Caco-2 (cell line): Measurements from ENCODE around the gene SCD5. TPM values are rescaled to one million over a fixed set of nuclear protein-coding genes. Genes with fewer than 3 reads are reported as not detected.

Source experiments
- Bru-seq: library from RNA; stranded (reverse); fragments of 400-500 nt; gene quantifications from one replicate; lab custom pipeline; 2021; lab: Mats Ljungman, UMichigan
- BruChase-seq, 2 experiments: library from RNA; stranded (reverse); fragments of 400-500 nt; gene quantifications; one replicate each; lab custom pipeline; 2021; lab: Mats Ljungman, UMichigan
- BruUV-seq: library from RNA; stranded (reverse); fragments of 400-500 nt; replicated peaks from 2 replicates; lab custom pipeline; 2021; lab: Mats Ljungman, UMichigan
- CTCF ChIA-PET: fragments of 300-600 bp; sonication (Branson Sonifier 250); formaldehyde crosslinking; loops from one replicate; lab custom pipeline; 2022; ENCODE audit warnings: antibody characterized with exemption; lab: Charles Lee
- POLR2A ChIA-PET: fragments of 300-600 bp; sonication (Branson Sonifier 250); formaldehyde crosslinking; loops from one replicate; lab custom pipeline; 2022; ENCODE audit warnings: antibody characterized with exemption; lab: Charles Lee
- DNase-seq, 2 experiments: peaks; one replicate each; pipeline versions ENCODE4 v3.0.0 to v3.0.0-alpha.2; 2020 to 2022
- H3K27me3 ChIP-seq: replicated peaks from 2 replicates; pipeline ENCODE4 v1.6.0; 2011; ENCODE audit warnings: low read length; ENCODE audit not compliant: control insufficient read depth, insufficient read depth
- H3K36me3 ChIP-seq: 2 replicates; pipeline ENCODE4 v1.5.1; 2011; ENCODE audit warnings: low read length; ENCODE audit not compliant: control insufficient read depth, insufficient read depth
- H3K4me1 ChIP-seq: fragments of 250-450 bp; sonication (Bioruptor Pico); 2 replicates; pipeline ENCODE4 v1.5.1; 2020; ENCODE audit warnings: mild to moderate bottlenecking
- H3K4me3 ChIP-seq: 2 replicates; pipeline ENCODE4 v1.5.1; 2011; ENCODE audit warnings: low read depth, mild to moderate bottlenecking, control low read depth, low read length
- H3K9me3 ChIP-seq: fragments of 250-450 bp; sonication (Bioruptor Pico); 2 replicates; pipeline ENCODE4 v1.5.1; 2020; ENCODE audit warnings: mild to moderate bottlenecking, moderate library complexity
- H3K27ac Mint-ChIP-seq: one replicate; pipeline ENCODE4 v1.8.0; 2022; ENCODE audit warnings: mixed read lengths; ENCODE audit not compliant: unreplicated experiment
- H3K27me3 Mint-ChIP-seq: one replicate; pipeline ENCODE4 v1.8.0; 2022; ENCODE audit warnings: mixed read lengths; ENCODE audit not compliant: insufficient read depth, unreplicated experiment
- H3K36me3 Mint-ChIP-seq: one replicate; pipeline ENCODE4 v1.8.0; 2022; ENCODE audit warnings: mild to moderate bottlenecking, mixed read lengths; ENCODE audit not compliant: insufficient read depth, unreplicated experiment
- H3K4me1 Mint-ChIP-seq: one replicate; pipeline ENCODE4 v1.8.0; 2022; ENCODE audit warnings: low read depth, mixed read lengths; ENCODE audit not compliant: unreplicated experiment
- H3K4me3 Mint-ChIP-seq: one replicate; pipeline ENCODE4 v1.8.0; 2022; ENCODE audit warnings: mild to moderate bottlenecking, moderate library complexity, mixed read lengths; ENCODE audit not compliant: unreplicated experiment
- H3K9me3 Mint-ChIP-seq: one replicate; pipeline ENCODE4 v1.8.0; 2022; ENCODE audit warnings: mixed read lengths; ENCODE audit not compliant: unreplicated experiment
- CTCF ChIP-seq, 2 experiments: fragments of 200-600 bp in 1 of 2; IDR thresholded peaks; 1 replicate in 1 of 2; 2 replicates in 1 of 2; pipeline versions ENCODE4 v1.5.1 to v1.8.0; 2011 to 2022; ENCODE audit warnings: antibody characterized with exemption in 1 of 2, control low read depth in 1 of 2, inconsistent platforms in 1 of 2, low read depth in 1 of 2, low read length in 1 of 2, mild to moderate bottlenecking in 1 of 2, moderate library complexity in 1 of 2; ENCODE audit not compliant: insufficient read depth in 1 of 2, severe bottlenecking in 1 of 2, unreplicated experiment in 1 of 2
- intact Hi-C: fragments of 100-400 bp; cut with micrococcal nuclease; formaldehyde crosslinking; loops from one replicate; pipeline ENCODE4 v1.10.0; 2022; ENCODE audit not compliant: unreplicated experiment
- long read RNA-seq: library from polyadenylated mRNA; stranded (forward); transcript quantifications from one replicate; pipeline ENCODE4 v2.0.0, GENCODE V29; 2022
- total RNA-seq: library from RNA; stranded (reverse); gene quantifications from 2 replicates; pipeline ENCODE4 v1.2.3, GENCODE V29; 2022

Gene SCD5
- 2.7 and 3.4 TPM in 2 replicates for total RNA-seq
- percentile 42 among the genes with signal in this experiment for Bru-seq, nascent RNA
- percentile 40 among the genes with signal in this experiment for BruChase-seq, experiment 1, labeled RNA remaining after a 2-hour chase
- percentile 40 among the genes with signal in this experiment for BruChase-seq, experiment 2, labeled RNA remaining after a 6-hour chase
- long read RNA-seq, partial matches to known transcripts, result 2 of 5 reads
- long read RNA-seq, other reads (novel, unspliced or antisense), result 2 of 5 reads

- Mint-ChIP-seq H3K27me3 (peaks cover 5% of the 10 kb centered on the region), H3K36me3 (no peaks in the 10 kb centered on the region), H3K4me1 (no peaks in the 10 kb centered on the region), H3K27ac (no peak within 1 kb of the TSS), H3K4me3 (peak within 1 kb of the TSS; percentile 74), H3K9me3 (no peaks in the 10 kb centered on the region)
- intact Hi-C loops, result loop anchor here (5.0 kb wide), 2 partner anchors 51 to 336 kb away; no protein-coding TSS in a partner anchor
- DNase-seq, result peak; percentile 42 to 51
- no peaks in the 10 kb centered on the region for H3K27me3 ChIP-seq
- no peaks in the 10 kb centered on the region for H3K4me1 ChIP-seq
- no peaks in the 10 kb centered on the region for H3K36me3 ChIP-seq
- H3K9me3 ChIP-seq, result no peaks in the 10 kb centered on the region
- BruUV-seq, result no TSS peak
- peak within 1 kb of the TSS; percentile 64 for H3K4me3 ChIP-seq
- ChIA-PET CTCF (interaction anchor here (0.8 to 1.5 kb wide), 2 partner anchors 77 to 89 kb away, joined by 3 to 4 read pairs; no protein-coding TSS in a partner anchor), POLR2A (interaction anchor here (0.6 kb wide), 1 partner anchor 44 kb away, joined by 6 read pairs; no protein-coding TSS in a partner anchor)
- no peak for TF ChIP-seq CTCF (IDR thresholded peaks at IDR 0.05; ENCODE audit: insufficient read depth in 1 of 2, low read depth in 1 of 2, low read length in 1 of 2, severe bottlenecking in 1 of 2, unreplicated experiment in 1 of 2)
Observed at GRCh38 chr4:82798168-82799005, at the start of gene SCD5. Gene SCD5, minus strand, starts transcription at chr4:82798796. Its CDS starts 259 bp downstream, at chr4:82798537.

DNA sequence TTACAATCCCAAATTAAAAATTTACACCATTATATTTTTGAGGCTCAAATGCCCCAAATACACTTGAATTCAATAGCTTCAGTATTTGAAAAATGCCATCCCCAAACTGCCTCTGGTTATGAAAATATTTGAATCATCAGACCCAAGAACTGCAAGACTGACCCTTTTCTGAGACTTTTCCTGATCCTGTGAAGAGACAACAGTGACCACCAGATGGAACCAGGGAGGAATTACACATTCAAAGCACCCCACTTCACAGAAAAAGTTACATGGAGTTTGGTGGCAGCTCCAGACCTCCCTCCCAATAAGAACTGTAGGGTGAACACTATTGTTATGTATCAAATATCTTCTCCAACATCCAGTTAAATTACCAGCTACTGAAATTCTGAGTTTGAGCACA, 44.0 kb upstream of the SCD5 start:
- H3K9me3 ChIP-seq, result no peaks in the 10 kb centered on the region
- Mint-ChIP-seq H3K27ac (no peak overlapping the region), H3K36me3 (peaks cover 87% of the 10 kb centered on the region), H3K4me3 (no peak overlapping the region), H3K9me3 (no peaks in the 10 kb centered on the region), H3K27me3 (no peaks in the 10 kb centered on the region), H3K4me1 (no peaks in the 10 kb centered on the region)
- H3K4me1 ChIP-seq, result no peaks in the 10 kb centered on the region
- intact Hi-C loops, result no loop called here
- no peak overlapping the region for H3K4me3 ChIP-seq
- peaks cover 5% of the 10 kb centered on the region for H3K36me3 ChIP-seq
- ChIA-PET CTCF (no interaction called here), POLR2A (no interaction called here)
- peak; percentile 28 to 43 for TF ChIP-seq CTCF (IDR thresholded peaks at IDR 0.05; ENCODE audit: insufficient read depth in 1 of 2, low read depth in 1 of 2, low read length in 1 of 2, severe bottlenecking in 1 of 2, unreplicated experiment in 1 of 2)
- DNase-seq, result peak in 1 of 2 experiments; percentile 13
- no TSS peak for BruUV-seq
- H3K27me3 ChIP-seq, result no peaks in the 10 kb centered on the region

GRCh38 chr4:82839624-82840023, 41.0 kb upstream of the SCD5 start:
- peaks cover 5% of the 10 kb centered on the region; the same call in 1 of the 2 replicates for H3K36me3 ChIP-seq
- Mint-ChIP-seq H3K36me3 (peaks cover 83% of the 10 kb centered on the region), H3K4me3 (no peak overlapping the region), H3K9me3 (no peaks in the 10 kb centered on the region), H3K4me1 (no peaks in the 10 kb centered on the region), H3K27ac (no peak overlapping the region), H3K27me3 (no peaks in the 10 kb centered on the region)
- no peaks in the 10 kb centered on the region for H3K4me1 ChIP-seq
- BruUV-seq, result no TSS peak
- H3K27me3 ChIP-seq, result no peaks in the 10 kb centered on the region
- CTCF ChIA-PET, result interaction anchor here (0.6 kb wide), 1 partner anchor 847 kb away, joined by 3 read pairs; no protein-coding TSS in a partner anchor
- no peak for DNase-seq
- intact Hi-C loops, result no loop called here
- H3K4me3 ChIP-seq, result no peak overlapping the region
- H3K9me3 ChIP-seq, result no peaks in the 10 kb centered on the region
- TF ChIP-seq CTCF (IDR thresholded peaks at IDR 0.05; ENCODE audit: insufficient read depth in 1 of 2, low read depth in 1 of 2, low read length in 1 of 2, severe bottlenecking in 1 of 2, unreplicated experiment in 1 of 2), result no peak
- POLR2A ChIA-PET, result no interaction called here
